ENCODE results near the gene CPD. TPM values are rescaled to one million over a fixed set of nuclear protein-coding genes. Genes with fewer than 3 reads are reported as not detected.

The CPD gene
- polyA plus RNA-seq, 1 donor, result 51.7 TPM

Other genes starting within 250 kb of the CPD start
- gene SLC6A4, start 143.2 kb upstream of the CPD start, polyA plus RNA-seq, result 30.1 TPM
- 50.1 TPM for gene BLMH, start 87.0 kb upstream of the CPD start, polyA plus RNA-seq
- gene TMIGD1, start 44.9 kb upstream of the CPD start, polyA plus RNA-seq, result 43.9 TPM
- gene GOSR1, start 98.5 kb downstream of the CPD start, polyA plus RNA-seq, result 44.1 TPM